ENCODE measurements around the gene SRRM5.
A peak's percentile ranks its signal among the peaks of the same experiment; 100 is the strongest.
"Not testable (repeated sequence)": the region's sequence is repeated elsewhere in the genome, so short reads cannot be mapped to it uniquely, and the experiment has no call there.

SRRM5 gene

GRCh38 chr19:43631491-43631890, 19.6 kb downstream of the SRRM5 start:
- Histone ChIP-seq H3K36me3 (no peaks in the 10 kb centered on the region), H3K9me3 (no peaks in the 10 kb centered on the region; the same call in 1 of the 2 replicates), H3K4me3 (ENCODE audit: low read depth, low read length) (no peak overlapping the region), H3K4me1 (peaks cover 4% of the 10 kb centered on the region), H3K27me3 (no peaks in the 10 kb centered on the region)
- TF ChIP-seq, protein P1, sequence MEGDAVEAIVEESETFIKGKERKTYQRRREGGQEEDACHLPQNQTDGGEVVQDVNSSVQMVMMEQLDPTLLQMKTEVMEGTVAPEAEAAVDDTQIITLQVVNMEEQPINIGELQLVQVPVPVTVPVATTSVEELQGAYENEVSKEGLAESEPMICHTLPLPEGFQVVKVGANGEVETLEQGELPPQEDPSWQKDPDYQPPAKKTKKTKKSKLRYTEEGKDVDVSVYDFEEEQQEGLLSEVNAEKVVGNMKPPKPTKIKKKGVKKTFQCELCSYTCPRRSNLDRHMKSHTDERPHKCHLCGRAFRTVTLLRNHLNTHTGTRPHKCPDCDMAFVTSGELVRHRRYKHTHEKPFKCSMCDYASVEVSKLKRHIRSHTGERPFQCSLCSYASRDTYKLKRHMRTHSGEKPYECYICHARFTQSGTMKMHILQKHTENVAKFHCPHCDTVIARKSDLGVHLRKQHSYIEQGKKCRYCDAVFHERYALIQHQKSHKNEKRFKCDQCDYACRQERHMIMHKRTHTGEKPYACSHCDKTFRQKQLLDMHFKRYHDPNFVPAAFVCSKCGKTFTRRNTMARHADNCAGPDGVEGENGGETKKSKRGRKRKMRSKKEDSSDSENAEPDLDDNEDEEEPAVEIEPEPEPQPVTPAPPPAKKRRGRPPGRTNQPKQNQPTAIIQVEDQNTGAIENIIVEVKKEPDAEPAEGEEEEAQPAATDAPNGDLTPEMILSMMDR (IDR thresholded peaks at IDR 0.05; ENCODE audit: low read depth, low read length) = no peak
- DNase-seq = no peak

DNA sequence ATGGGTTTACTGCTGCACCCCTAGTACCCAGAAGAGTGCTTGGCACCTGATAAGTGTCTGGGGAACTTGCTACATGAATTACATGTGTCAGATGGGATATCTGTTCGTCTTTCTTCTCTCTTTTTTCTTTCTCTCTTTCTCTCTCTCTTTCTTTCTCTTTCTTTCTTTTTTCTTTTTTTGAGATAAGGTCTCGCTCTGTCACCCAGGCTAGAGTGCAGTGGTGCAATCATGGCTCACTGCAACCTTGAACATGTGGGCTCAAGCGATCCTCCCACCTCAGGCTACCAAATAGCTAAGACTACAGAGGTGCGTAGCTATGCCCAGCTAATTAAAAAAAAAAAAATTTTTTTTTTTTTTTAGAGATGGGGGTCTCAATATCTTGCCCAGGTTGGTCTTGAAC, 21.6 kb downstream of the SRRM5 start:
- TF ChIP-seq, protein P1 (IDR thresholded peaks at IDR 0.05; ENCODE audit: low read depth, low read length) = no peak
- Histone ChIP-seq H3K4me3 (ENCODE audit: low read depth, low read length) (no peak overlapping the region), H3K9me3 (no peaks in the 10 kb centered on the region), H3K4me1 (peaks cover 4% of the 10 kb centered on the region), H3K36me3 (no peaks in the 10 kb centered on the region), H3K27me3 (peaks cover 5% of the 10 kb centered on the region)
- no peak for DNase-seq

- no peak for DNase-seq
- H3K36me3 ChIP-seq = no peaks in the 10 kb centered on the region
- peaks cover 4% of the 10 kb centered on the region for H3K4me1 ChIP-seq
- no peak overlapping the region for H3K4me3 ChIP-seq (ENCODE audit: low read depth, low read length)
- H3K9me3 ChIP-seq = no peaks in the 10 kb centered on the region
- peaks cover 11% of the 10 kb centered on the region for H3K27me3 ChIP-seq
- TF ChIP-seq, protein P1 (IDR thresholded peaks at IDR 0.05; ENCODE audit: low read depth, low read length) = no peak
These were observed 22.2 kb downstream of the SRRM5 start for GRCh38 chr19:43634068-43634467.

GRCh38 chr19:43634506-43634871, 22.6 kb downstream of the SRRM5 start:
- Histone ChIP-seq H3K4me1 (peaks cover 4% of the 10 kb centered on the region), H3K4me3 (ENCODE audit: low read depth, low read length) (no peak overlapping the region), H3K36me3 (no peaks in the 10 kb centered on the region), H3K27me3 (peaks cover 15% of the 10 kb centered on the region), H3K9me3 (no peaks in the 10 kb centered on the region)
- TF ChIP-seq, protein P1 (IDR thresholded peaks at IDR 0.05; ENCODE audit: low read depth, low read length) = no peak
- no peak for DNase-seq

DNA sequence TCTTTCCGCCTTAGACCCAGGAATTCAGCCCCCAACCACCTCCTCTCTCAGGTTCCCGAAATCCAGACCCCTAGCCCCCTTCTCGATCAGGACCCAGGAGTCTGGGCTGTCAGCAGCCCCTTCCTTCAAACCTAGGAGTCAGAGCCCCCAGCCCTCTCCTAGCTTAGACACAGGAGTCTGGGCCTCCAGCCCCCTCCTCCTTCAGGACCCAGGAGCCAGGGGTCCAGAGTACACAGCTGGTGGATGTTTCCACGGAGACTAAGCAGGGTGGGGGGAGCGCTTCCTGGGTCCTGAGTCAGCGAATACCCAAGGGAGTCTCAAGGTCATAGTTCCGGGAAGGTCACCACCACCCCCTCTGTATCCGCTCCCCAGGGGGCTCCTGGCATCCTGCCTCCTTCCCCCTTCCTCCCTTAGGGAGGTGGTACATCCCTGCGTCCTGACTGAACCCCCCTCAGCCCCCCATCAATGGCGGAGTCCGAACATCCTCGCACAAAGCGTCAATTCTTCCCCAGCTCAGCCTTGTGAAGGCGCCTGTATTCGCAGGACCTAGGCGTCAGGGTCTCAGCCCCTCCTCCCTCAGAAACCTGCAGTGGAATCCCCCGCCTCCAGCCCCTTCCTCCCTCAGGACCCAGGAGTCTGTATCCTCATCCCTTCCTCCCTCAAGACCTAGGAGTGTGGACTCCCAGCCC, 23.1 kb downstream of the SRRM5 start:
- Histone ChIP-seq H3K36me3 (no peaks in the 10 kb centered on the region), H3K27me3 (peaks cover 15% of the 10 kb centered on the region), H3K4me3 (ENCODE audit: low read depth, low read length) (0 out of 2 replicates have a peak overlapping the region, but pooled peaks have one; percentile 8), H3K9me3 (no peaks in the 10 kb centered on the region), H3K4me1 (peaks cover 4% of the 10 kb centered on the region)
- DNase-seq = no peak
- TF ChIP-seq, protein P1 (IDR thresholded peaks at IDR 0.05; ENCODE audit: low read depth, low read length) = no peak

DNA sequence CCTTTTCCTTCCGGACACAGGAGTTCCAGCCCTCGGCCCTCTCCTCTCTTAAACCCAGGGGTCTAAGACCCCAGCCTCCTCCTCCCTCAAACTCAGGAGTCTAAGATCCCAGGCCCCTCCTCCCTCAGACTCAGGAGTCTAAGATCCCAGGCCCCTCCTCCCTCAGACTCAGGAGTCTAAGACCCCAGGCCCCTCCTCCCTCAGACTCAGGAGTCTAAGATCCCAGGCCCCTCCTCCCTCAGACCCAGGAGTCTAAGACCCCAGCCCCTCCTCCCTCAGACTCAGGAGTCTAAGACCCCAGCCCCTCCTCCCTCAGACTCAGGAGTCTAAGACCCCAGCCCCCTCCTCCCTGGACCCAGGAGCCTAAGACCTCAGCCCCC, 23.7 kb downstream of the SRRM5 start:
- DNase-seq; H3K4me1 ChIP-seq; H3K36me3 ChIP-seq; H3K9me3 ChIP-seq; H3K4me3 ChIP-seq (ENCODE audit: low read depth, low read length): not testable (repeated sequence)
- peaks cover 20% of the 10 kb centered on the region for H3K27me3 ChIP-seq

Measured in BE2C (cell line).